CD4-positive, alpha-beta T cell treated with Interleukin-4 for 4 hours (primary cell): ENCODE measurements around the gene FKBP1B.
"Not testable (repeated sequence)": the region's sequence is repeated elsewhere in the genome, so short reads cannot be mapped to it uniquely, and the experiment has no call there.

Experiments
- DNase-seq: peaks from one replicate; pipeline ENCODE4 v3.0.0-alpha.2; 2020

The FKBP1B gene

DNA sequence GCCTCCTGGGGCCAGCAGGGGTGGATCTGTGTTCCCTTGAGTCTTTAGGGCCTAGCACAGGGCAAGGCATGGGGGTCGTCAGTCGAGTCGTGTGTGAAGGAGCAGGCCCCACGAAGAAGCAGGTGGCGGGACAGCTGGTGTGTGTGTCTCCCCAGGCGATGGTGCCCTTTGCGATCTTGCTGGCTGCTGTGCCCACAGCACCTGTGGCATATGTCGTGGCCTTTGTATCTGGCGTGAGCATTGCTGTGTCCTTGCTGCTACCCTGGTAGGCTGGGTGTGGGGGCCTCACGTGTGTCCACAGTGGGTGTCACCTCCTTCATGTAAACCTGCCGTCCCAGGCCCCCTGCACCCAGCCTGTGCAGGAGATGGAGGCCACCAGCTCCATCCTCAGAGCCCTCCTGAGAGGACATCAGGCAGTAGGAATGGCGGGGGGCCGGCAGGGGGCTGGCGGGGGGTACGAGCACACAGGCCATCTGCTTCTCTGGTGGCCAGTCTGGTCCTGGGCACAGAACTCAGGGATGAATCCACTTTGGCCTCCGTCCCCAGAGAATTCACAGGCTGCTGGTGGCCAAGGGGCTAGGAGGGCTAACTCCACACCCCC, 26.5 kb upstream of the FKBP1B start:
- DNase-seq, result no peak

- no peak for DNase-seq
Observed at GRCh38 chr2:24024018-24024417, 25.5 kb upstream of the FKBP1B start.

DNA sequence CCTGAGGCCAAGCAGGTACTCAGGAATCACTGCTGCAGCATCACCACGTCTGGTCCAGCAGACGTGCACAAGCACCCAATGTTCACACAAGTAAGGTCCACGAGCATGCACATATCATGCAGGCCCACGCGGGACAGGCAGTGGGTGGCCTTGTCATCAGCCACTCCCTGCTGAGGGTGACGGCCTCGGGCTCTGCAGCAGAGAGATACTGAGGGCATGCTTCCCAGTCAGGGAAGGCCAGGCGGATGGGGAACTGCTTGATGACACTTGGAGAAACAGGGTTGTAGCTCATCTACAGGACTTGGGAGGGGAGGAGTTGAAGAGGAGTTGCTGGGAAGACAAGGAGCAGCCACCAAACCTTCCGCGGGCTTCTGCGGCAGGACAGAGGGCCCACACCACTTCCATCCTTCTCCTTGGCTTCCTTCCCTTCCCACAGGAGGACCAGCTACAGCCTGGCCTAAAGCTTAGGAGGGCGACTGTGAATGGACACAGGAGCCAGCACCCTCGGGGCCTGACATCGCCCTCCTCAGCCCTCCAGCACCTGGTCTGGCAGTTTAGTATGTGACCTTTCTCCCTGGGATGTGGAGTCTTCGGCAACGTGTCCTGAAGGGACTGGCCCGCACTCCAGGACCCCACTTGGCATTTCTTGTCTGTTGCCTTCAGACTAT, 24.4 kb upstream of the FKBP1B start:
- no peak for DNase-seq

GRCh38 chr2:24026233-24026632, 23.3 kb upstream of the FKBP1B start:
- no peak for DNase-seq

DNA sequence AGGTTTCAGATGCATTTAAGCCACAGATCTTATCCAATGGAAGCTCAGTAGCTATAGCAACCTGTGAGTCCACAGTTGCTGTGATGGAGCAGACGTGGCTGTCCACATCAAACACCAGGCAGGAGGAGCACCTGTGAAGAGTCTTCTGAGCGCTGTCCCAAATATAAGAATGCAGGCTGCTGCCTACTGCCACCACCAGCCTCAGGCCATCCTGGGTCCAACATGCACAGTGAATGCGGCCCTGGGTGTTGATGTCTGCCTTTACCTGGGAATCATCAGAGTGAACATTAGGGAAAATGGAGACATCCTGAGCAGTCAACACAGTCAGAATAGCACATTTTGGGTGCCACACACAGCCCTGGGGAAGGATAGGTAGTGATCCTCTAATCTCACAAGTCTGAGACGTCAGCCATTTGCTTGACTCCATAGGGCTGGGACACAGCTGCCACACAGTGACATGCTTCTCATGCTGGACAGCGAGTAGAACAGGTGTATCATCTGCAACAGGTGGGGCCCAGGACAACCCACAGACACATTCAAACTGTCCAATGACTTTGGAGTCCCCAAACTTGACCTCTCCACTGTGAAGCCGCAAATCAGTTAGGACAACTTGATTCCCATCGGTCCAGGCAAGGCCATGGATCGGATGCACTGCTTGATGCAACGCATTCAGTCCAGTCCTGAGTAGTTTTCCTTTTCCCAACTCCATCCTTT, 10.6 kb upstream of the FKBP1B start:
- no peak for DNase-seq

GRCh38 chr2:24040511-24040910, 9.0 kb upstream of the FKBP1B start:
- DNase-seq, result no peak

GRCh38 chr2:24043133-24043532, 6.4 kb upstream of the FKBP1B start:
- not testable (repeated sequence) for DNase-seq

GRCh38 chr2:24045511-24046508, 3.7 kb upstream of the FKBP1B start:
- DNase-seq, result no peak

DNA sequence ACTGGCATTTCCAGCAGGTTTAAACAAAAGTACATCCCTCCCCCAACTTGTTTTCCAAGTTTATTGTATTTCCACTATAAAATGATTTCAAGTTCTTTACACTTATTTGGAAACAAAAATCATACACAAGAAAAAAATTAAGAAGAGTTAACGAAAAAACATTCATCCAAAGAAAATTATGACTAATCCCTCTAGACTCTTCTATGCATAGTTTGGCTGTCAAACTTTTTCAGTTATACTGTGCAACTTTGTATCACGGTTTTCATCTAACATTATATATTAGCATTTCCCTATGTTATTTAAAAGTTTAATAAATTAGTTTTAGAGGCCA, 3.0 kb upstream of the FKBP1B start:
- no peak for DNase-seq

GRCh38 chr2:24046930-24047702, 2.4 kb upstream of the FKBP1B start, which contains the start of gene WDCP:
TSS of gene WDCP (minus strand) at chr2:24047391. CDS start at chr2:24039494, 7,897 bp downstream.
- peak; percentile 96 for DNase-seq

- no peak for DNase-seq
Observed at GRCh38 chr2:24047703-24048033, 1.9 kb upstream of the FKBP1B start.

GRCh38 chr2:24048769-24049484, 614 bp upstream of the FKBP1B start:
- DNase-seq, result no peak

DNA sequence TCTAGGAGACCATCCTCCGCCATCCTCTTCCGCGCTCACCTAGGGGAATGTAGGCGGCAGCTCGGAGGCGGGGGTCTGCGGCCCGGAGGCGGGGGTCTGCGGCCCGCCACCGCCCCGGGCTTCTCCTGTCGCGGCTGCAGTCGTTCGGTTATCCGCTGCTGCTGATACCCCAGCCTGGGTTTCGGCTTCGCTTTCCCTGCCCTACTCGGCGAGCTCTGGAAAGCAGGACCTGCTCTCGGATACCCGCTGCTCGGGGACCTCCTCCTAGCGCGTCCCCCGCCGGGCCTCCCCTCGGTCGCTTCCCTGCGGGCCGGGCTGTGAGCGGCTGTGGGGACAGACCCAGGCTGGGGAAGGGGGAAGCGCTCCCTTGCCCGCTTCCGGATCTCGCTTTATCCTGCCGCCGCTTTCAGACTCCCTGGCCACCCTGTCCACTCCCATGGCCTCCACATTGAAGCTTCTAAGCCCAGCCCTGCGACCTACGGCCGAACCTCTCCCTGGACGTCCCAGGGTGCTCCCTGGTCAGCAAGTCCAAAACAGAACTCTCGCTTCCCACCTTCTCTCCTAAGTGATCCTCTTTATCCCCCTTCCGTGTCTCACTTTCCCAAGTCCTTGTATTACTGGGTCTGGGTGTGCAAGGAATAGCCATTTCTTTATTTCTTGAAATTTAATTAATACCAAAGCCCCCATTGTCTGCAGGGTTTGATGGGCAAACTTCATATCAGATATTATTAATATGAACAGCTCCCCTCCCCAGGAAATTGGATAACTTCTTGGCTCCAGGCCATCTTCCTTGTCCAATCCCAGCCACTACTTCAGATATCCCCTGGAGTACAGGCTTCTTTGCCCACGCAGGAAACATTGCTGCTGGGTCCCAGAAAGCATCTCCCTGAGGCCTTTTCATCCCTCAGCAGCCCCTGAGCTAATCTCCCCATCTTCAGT, 769 bp downstream of the FKBP1B start:
- DNase-seq, result no peak

DNA sequence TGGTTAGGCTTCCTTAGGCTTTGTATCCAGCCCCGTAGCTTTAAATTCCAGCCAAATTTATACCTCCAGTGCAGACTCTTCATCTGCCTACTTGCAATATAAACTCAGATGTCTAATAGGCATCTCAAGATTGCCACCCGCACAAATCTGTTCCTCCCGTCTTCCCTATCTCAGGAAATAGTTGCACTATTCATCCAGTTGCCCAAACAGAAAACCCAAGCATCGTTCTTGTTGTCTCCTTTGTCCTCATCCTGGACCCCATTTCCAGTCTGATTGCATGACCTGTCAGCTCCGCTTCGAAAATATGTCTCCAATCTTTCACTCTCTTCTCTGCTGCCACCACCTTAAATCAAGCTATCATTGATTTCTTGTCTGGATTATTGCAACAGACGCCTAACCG, 2.3 kb downstream of the FKBP1B start:
- no peak for DNase-seq

DNA sequence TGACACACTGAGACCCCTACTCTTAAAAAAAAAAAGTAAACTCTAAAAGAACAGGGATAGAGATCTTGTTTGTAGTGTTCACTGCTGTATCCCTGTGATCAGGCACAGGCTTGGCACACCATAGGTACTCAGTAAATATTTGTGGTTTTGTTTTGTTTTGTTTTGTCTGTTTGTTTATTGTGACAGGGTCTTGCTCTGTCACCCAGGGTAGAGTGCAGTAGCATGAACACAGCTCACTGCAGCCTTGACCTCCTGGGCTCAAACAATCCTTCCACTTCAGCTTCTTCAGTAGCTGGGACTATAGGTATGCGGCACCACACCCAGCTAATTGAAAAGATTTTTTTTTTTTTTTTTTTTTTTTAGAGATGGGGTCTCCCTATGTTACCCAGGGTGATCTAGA, 3.4 kb downstream of the FKBP1B start:
- no peak for DNase-seq

- no peak for DNase-seq
Observed at GRCh38 chr2:24054366-24055010, 4.9 kb downstream of the FKBP1B start.

- no peak for DNase-seq
Observed at GRCh38 chr2:24055750-24056149, 6.2 kb downstream of the FKBP1B start.

GRCh38 chr2:24058564-24059271, 9.2 kb downstream of the FKBP1B start:
- no peak for DNase-seq

GRCh38 chr2:24065341-24065740, 15.8 kb downstream of the FKBP1B start:
- no peak for DNase-seq
